Mesendoderm (in vitro differentiated cells): Measurements from ENCODE around the gene GRB10.

Source experiments
- DNase-seq: peaks from one replicate; pipeline ENCODE4 v3.0.0; 2013
- H2AK5ac ChIP-seq: 2 replicates; pipeline ENCODE4 v1.6.1; 2013; ENCODE audit warnings: low read length, inconsistent platforms
- H2BK120ac ChIP-seq: 2 replicates; pipeline ENCODE4 v1.6.1; 2013; ENCODE audit warnings: low read depth, mild to moderate bottlenecking, low read length, moderate library complexity, mixed read lengths
- H2BK15ac ChIP-seq: replicated peaks from 2 replicates; pipeline ENCODE4 v1.6.1; 2013; ENCODE audit warnings: low read depth, mild to moderate bottlenecking, moderate library complexity
- H2BK5ac ChIP-seq: 2 replicates; pipeline ENCODE4 v1.6.1; 2013; ENCODE audit warnings: low read length, inconsistent platforms
- H3K18ac ChIP-seq: 2 replicates; pipeline ENCODE4 v1.6.1; 2013; ENCODE audit warnings: mild to moderate bottlenecking, low read length, mixed read lengths
- H3K23ac ChIP-seq: one replicate; pipeline ENCODE4 v1.6.1; 2013; ENCODE audit warnings: low read length
- H3K27ac ChIP-seq: 2 replicates; pipeline ENCODE4 v1.5.1; 2013; ENCODE audit warnings: low read depth, mild to moderate bottlenecking, inconsistent platforms, low read length, moderate library complexity
- H3K27me3 ChIP-seq: 2 replicates; pipeline ENCODE4 v1.6.1; 2013; ENCODE audit warnings: low read length, control low read depth, mild to moderate bottlenecking, inconsistent platforms; ENCODE audit not compliant: insufficient read depth, poor library complexity
- H3K36me3 ChIP-seq: 2 replicates; pipeline ENCODE4 v1.6.1; 2013; ENCODE audit warnings: low read length, inconsistent platforms; ENCODE audit not compliant: control insufficient read depth, insufficient read depth
- H3K4ac ChIP-seq: one replicate; pipeline ENCODE4 v1.6.1; 2013; ENCODE audit warnings: low read depth, mild to moderate bottlenecking, low read length, moderate library complexity
- H3K4me1 ChIP-seq: 2 replicates; pipeline ENCODE4 v1.6.1; 2013; ENCODE audit warnings: low read depth, low read length, inconsistent platforms; ENCODE audit not compliant: control insufficient read depth
- H3K4me2 ChIP-seq: 2 replicates; pipeline ENCODE4 v1.6.1; 2013; ENCODE audit warnings: low read length
- H3K4me3 ChIP-seq: 2 replicates; pipeline ENCODE4 v1.5.1; 2013; ENCODE audit warnings: mild to moderate bottlenecking, low read length
- H3K56ac ChIP-seq: one replicate; pipeline ENCODE4 v1.6.1; 2013; ENCODE audit warnings: low read length
- H3K79me1 ChIP-seq: 2 replicates; pipeline ENCODE4 v1.6.1; 2013; ENCODE audit warnings: low read length, inconsistent platforms
- H3K79me2 ChIP-seq: 2 replicates; pipeline ENCODE4 v1.6.1; 2013; ENCODE audit warnings: mild to moderate bottlenecking, low read length; ENCODE audit not compliant: control insufficient read depth, insufficient read depth
- H3K9ac ChIP-seq: 2 replicates; pipeline ENCODE4 v1.6.1; 2013; ENCODE audit warnings: low read length, inconsistent platforms
- H4K5ac ChIP-seq: one replicate; pipeline ENCODE4 v1.6.1; 2013; ENCODE audit warnings: low read length
- H4K8ac ChIP-seq: one replicate; pipeline ENCODE4 v1.6.1; 2013; ENCODE audit warnings: low read depth, mild to moderate bottlenecking, control low read depth, low read length, moderate library complexity
- WGBS: extraction: QIAGEN DNeasy Blood & Tissue Kit; methylation state at CpG from one replicate; pipeline ENCODE4 v1.1.7; 2013; ENCODE audit warnings: low lambda C conversion rate, missing lambda C conversion rate; ENCODE audit not compliant: insufficient coverage; ENCODE audit errors: extremely low coverage; 5-methylcytosine and 5-hydroxymethylcytosine counted together

GRB10 gene

DNA sequence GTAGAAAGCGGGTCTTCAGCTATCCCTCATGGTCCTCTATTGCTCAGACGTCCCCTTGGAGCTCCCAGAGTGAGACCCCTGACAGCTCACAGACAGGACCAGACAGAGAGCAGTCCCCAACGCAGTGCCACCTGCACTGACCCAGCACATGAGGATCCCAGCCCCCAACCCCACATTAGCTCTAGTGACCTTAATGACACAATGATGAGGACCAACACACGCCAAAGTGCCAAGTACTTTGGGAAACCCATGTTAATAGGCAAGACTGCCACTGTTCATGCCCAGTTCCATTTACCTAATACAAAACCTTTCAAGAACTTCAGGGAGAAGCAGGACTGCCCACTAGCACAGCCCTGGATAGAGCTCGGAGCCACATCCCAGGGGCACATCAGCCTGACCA is 5.7 kb upstream of the GRB10 start:
- Histone ChIP-seq H3K27me3 (no peaks in the 10 kb centered on the region), H3K56ac (no peak overlapping the region), H3K27ac (no peak overlapping the region), H3K4me2 (no peak overlapping the region), H2BK120ac (no peak overlapping the region), H2BK15ac (no peak overlapping the region), H2BK5ac (no peak overlapping the region), H3K4ac (no peak overlapping the region), H3K9ac (no peak overlapping the region), H2AK5ac (no peak overlapping the region), H3K36me3 (no peaks in the 10 kb centered on the region), H3K18ac (no peak overlapping the region), H4K8ac (no peak overlapping the region), H4K5ac (no peak overlapping the region), H3K79me2 (peaks cover 89% of the 10 kb centered on the region), H3K4me1 (peaks cover 1% of the 10 kb centered on the region), H3K79me1 (peaks cover 38% of the 10 kb centered on the region), H3K4me3 (no peak overlapping the region), H3K23ac (no peak overlapping the region)
- WGBS = no CpG with 5 or more reads among the region's 5 CpGs
- no peak for DNase-seq

DNA sequence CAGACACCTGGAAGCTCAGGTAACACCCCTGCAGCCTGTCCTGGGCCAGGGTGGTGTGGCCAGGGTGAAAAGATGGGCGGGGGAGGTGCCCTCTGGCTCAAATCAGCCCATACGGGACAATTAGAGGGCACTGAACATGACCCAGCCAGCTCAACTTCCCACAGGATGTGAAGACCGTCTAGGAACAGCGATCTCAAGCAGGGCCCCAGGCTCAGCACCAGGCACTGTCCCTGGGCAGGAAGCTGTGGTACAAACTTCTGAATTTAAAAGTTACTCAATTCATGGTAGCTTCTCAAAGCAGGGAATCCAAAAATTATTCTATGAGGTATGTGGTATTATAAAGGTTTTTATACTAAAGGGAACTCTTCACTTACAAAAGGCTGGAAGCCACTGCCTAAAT is 5.1 kb upstream of the GRB10 start:
- Histone ChIP-seq H2AK5ac (no peak overlapping the region), H3K27me3 (no peaks in the 10 kb centered on the region), H4K5ac (no peak overlapping the region), H3K79me2 (peaks cover 94% of the 10 kb centered on the region), H3K9ac (no peak overlapping the region), H2BK15ac (no peak overlapping the region), H3K4me3 (no peak overlapping the region), H3K56ac (no peak overlapping the region), H3K4me2 (no peak overlapping the region), H3K18ac (no peak overlapping the region), H2BK120ac (no peak overlapping the region), H3K27ac (no peak overlapping the region), H2BK5ac (no peak overlapping the region), H3K36me3 (no peaks in the 10 kb centered on the region), H3K4me1 (peaks cover 3% of the 10 kb centered on the region), H3K23ac (no peak overlapping the region), H4K8ac (no peak overlapping the region), H3K4ac (no peak overlapping the region), H3K79me1 (peaks cover 41% of the 10 kb centered on the region)
- DNase-seq = no peak
- WGBS = no CpG with 5 or more reads among the region's 4 CpGs

DNA sequence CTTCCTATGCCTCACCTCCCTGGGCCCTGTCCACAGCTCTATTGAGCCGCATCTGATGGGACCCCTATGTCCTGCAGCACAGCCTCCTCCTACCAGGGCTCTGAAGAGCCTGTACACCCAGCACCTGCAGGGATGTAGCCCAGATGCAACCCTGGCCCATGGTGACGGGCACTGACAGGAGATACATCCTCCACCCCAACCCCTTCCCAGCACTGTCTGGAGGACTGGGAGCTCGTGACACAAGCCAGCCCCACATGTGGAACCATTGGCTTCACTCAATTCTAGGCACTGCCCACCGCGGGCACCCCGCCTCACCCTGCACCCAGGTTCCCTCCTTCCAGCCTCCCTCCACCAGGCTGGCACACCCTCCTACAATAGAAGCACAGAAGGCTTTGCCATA is 2.6 kb upstream of the GRB10 start:
- Histone ChIP-seq H3K79me2 (peaks cover 93% of the 10 kb centered on the region), H3K9ac (no peak overlapping the region), H3K27me3 (no peaks in the 10 kb centered on the region), H2BK5ac (no peak overlapping the region), H3K79me1 (peaks cover 45% of the 10 kb centered on the region), H3K36me3 (no peaks in the 10 kb centered on the region), H3K4me3 (no peak overlapping the region), H2AK5ac (no peak overlapping the region), H3K27ac (no peak overlapping the region), H4K5ac (no peak overlapping the region), H3K23ac (peak overlapping the region; percentile 52), H2BK120ac (no peak overlapping the region), H3K4ac (no peak overlapping the region), H2BK15ac (no peak overlapping the region), H4K8ac (no peak overlapping the region), H3K4me2 (no peak overlapping the region), H3K18ac (no peak overlapping the region), H3K4me1 (peaks cover 2% of the 10 kb centered on the region), H3K56ac (no peak overlapping the region)
- DNase-seq = no peak
- WGBS = no CpG with 5 or more reads among the region's 6 CpGs

DNA sequence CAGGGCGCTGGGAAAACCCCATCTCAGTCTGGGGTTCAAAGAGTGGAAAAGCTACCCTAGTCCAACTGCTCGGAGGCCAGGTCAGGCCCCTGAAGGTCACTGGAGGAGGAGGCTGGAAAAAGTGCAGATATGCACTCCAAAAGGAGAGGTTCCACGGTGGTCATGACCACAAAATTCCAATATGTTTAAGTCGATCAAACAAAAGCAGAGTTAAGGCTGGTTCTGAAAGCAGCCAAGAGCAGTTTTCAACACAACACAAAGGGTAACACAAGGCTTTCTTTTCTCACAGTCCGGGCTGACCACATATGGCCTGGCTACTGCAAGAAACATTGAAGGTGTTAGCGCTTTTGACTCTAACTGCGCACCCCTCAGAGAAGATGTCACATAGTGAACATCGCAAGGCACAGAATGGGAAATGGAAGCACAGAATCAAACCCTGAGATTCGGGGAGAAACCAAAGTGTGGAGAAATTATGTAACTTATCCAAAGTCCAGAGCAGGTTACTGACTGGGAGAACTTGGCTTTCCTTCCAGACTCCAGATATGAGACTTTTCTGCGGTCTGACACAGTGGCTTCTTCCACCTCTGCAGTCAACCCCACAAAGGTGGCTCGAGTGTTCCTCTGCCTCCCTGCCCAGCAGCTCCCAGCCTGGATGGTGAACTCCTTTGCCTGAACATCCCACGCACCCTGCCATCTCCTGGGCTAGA is 1.3 kb upstream of the GRB10 start:
- H4K5ac ChIP-seq = no peak overlapping the region
- H3K79me1 ChIP-seq = peaks cover 52% of the 10 kb centered on the region
- H3K23ac ChIP-seq = no peak overlapping the region
- peaks cover 92% of the 10 kb centered on the region for H3K79me2 ChIP-seq
- H3K9ac ChIP-seq = no peak overlapping the region
- H3K4ac ChIP-seq = no peak overlapping the region
- no peak overlapping the region for H3K27ac ChIP-seq
- H2BK15ac ChIP-seq = no peak overlapping the region
- H3K18ac ChIP-seq = no peak overlapping the region
- no peak overlapping the region for H3K56ac ChIP-seq
- H2BK5ac ChIP-seq = no peak overlapping the region
- H3K4me1 ChIP-seq = peaks cover 2% of the 10 kb centered on the region
- H3K27me3 ChIP-seq = no peaks in the 10 kb centered on the region
- H3K4me3 ChIP-seq = no peak overlapping the region
- no peak overlapping the region for H3K4me2 ChIP-seq
- H3K36me3 ChIP-seq = no peaks in the 10 kb centered on the region
- H2BK120ac ChIP-seq = no peak overlapping the region
- no peak overlapping the region for H4K8ac ChIP-seq
- no CpG with 5 or more reads among the region's 12 CpGs for WGBS
- no peak for DNase-seq
- H2AK5ac ChIP-seq = no peak overlapping the region

DNA sequence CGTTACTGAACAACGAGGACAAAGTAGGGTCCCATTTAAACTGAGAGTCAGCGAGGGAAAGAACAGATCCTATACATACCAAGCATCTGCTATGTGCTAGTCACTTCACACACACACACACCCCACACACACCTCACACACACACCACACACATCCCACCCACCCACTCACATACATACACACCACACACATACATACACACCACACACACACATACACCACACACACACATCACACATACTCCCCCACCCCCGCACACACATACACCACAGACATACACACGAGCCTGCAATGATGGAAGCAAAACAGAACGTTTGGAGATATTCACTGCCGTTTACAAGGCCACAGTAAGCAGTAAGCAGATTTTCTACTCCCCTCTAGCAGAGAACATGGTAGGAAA is 607 bp upstream of the GRB10 start:
- Histone ChIP-seq H3K4me3 (no peak overlapping the region), H3K4me2 (peak overlapping the region; percentile 59), H3K36me3 (peaks cover 2% of the 10 kb centered on the region), H4K5ac (no peak overlapping the region), H2AK5ac (no peak overlapping the region), H3K79me1 (peaks cover 49% of the 10 kb centered on the region), H3K4me1 (peaks cover 2% of the 10 kb centered on the region), H2BK15ac (no peak overlapping the region), H4K8ac (no peak overlapping the region), H2BK5ac (no peak overlapping the region), H3K4ac (no peak overlapping the region), H3K9ac (no peak overlapping the region), H3K18ac (no peak overlapping the region), H3K56ac (peak overlapping the region; percentile 65), H2BK120ac (no peak overlapping the region), H3K23ac (no peak overlapping the region), H3K79me2 (peaks cover 90% of the 10 kb centered on the region), H3K27me3 (no peaks in the 10 kb centered on the region), H3K27ac (no peak overlapping the region)
- no peak for DNase-seq
- WGBS = no CpG with 5 or more reads among the region's 7 CpGs
